NCI-H82 treated with DMSO at 0.1 percent for 48 hours (cell line): Measurements from ENCODE around the gene PAQR4.

Experiments
- DNase-seq: peaks from one replicate; lab custom pipeline; 2025; ENCODE audit not compliant: unreplicated experiment; lab: John Stamatoyannopoulos, UW

The PAQR4 gene

DNA sequence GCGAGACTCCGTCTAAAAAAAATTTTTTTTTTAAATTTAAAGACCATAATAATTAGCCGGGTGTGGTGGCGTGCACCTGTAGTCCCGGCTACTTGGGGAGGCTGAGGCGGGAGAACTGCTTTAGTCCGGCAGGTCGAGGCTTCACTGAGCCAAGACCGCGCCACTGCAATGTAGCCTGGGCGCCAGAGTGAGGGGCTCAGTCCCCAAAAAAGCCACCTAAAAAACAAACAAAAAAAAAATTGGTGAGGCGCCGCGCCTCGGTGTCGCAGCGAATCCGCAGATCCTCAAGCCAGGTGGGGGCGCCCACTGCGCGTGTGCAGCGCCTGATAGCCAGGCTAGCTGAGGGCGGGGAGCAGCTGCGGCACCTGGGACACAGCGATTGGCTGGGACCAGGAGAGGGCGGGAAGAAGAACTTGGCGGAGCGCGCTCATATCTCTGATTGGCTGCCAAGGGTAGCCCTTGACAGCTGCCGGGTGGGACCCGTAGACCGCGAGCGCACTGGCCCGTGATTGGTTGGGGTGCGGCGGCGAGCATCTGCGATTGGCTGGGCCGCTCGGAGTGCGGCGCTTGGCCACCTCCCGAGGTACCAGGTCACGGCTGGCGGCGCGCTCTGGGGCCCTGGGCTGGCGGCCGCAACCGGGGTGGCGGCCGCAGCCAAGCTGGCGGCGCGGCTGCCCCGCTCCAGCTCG lies 34.6 kb downstream of the PAQR4 start:
- peak; percentile 97 for DNase-seq

DNA sequence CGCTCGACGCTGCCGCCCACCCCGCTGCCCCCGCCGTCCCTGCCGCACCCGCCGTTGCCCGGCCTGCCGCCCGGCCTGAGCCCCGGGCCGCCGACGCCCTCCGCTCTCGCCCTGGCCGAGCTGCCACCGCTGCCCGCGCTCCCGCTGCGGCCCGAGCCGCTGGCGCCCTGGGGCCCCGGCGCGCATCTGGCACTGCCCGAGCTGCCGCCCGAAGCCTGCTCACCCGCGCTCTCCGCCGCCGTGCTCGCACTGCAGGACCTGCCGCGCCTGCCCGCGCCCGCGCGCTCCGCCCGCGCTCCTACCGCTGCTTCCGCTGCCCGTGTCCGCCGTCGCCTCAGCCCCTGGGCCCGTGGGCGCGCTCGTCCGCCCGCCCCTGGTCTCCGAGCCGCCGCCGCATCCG lies 35.2 kb downstream of the PAQR4 start:
- no peak for DNase-seq

DNA sequence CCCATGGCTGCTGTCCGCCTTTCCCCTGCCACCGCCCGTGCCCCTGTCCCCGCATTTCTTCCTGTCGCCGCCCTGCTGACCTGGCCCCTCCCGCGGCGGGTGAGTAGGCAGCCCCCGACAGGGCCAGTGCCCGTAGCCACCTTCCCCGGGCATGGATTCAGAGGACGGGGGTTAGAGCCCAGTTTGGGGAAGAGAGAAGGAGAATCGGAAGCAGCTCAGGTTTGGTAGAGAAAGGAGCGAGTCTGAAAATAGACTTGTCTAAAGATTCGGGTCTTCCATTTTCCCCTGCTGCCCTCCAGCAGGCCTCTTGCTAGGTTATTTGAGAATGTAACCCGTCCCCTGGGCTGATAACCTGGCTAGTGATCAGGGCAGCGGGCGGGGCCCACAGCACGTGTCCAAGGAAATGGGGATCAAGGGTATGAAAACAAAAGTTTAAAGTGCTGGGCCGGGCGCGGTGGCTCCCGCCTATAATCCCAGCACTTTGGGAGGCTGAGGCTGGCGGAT lies 35.7 kb downstream of the PAQR4 start:
- DNase-seq: no peak

DNA sequence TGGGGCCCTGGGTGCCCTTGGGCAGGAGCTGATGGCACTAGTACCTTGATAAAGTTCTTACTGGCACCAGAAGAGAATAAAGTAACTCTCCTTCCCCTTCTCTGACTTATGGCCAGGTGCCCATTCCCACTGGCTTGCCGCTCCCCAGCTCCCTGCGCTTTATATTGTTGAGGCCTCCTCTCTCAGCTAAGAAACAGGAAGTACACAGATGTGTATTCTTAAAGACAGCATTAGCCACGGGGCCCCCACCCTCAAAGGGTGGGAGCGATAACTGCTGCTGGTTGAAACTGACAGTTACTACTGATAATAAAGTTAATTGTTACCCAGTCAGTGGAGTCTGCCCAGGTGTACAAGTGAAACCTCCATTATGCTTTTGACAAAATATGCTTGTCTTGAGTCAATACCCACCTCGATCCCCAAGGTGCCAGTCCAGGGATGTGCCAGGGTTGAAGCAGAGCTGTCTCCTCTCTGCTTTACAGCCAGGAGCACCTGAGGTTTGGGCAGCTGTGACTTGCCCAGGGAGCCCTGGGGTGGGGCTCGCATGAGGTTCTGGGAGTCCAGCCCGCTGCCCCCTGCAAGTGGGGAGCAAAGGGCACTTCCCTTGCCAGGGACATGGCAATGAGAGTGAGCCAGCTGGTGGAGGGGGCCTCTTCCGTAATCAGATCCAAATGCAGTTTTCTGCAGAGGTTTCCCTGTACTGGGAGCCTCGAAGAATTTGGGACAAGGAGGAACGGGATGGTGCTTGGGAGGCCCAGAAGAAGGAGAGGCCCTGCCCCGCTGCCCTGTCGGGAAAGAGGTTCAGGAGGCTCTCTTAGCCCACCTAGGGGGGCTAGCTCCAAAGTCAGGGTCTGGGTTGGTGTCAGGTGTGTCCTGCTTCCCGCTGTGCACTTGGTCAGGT lies 38.2 kb downstream of the PAQR4 start:
- no peak for DNase-seq

DNA sequence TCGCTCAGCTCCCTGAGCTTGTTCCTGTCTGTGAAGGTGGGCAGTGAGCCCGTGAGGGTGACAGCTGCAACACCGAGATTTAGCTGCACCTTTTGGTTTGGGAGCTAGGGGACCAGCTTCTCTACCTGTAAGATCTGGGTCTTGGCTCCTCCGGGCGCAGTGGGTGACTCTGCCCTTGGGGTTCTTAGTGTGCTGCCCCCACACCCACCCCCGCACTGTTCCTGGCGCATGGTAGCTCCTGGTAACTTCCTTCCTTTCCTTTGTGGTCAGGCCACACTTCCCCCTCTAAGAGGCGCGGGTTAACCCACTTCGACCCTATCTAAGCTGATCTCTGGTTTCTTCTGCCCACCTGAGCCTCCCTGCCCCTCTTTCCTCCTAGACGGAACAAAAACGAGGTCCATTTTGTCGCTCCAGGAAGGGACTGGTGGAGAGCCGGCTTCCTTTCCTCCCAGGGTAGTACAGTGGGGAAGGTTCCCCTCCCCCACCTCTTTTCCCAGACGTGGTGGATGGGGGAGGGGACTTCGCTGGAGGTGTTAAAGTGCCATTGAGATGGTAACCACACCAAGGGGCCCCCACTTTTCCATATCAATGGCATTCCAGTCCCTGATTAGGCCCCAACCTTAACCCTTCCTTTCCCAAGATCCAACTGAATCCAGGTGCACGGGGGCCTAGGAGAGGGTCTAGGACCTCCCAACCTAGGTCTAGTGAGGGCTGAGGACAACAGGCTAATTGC lies 39.0 kb downstream of the PAQR4 start:
- DNase-seq: no peak

DNA sequence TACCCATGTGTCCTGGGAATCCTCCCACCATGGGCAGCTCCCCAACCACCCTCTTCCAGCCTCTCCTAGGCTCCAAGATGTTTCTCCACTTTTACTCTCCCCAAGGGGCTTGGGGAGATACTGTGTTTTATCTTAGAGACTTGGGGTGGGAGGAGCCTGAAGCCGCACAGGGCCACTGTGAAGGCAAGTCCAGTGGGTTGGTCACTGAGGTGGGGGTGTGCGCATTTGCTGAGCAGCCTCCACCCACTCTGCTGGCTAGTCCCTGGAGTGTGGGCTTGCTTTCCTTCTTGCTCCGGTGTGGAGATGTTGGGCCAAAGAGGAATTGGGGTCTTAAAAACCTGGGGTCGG lies 39.5 kb downstream of the PAQR4 start:
- no peak for DNase-seq

DNA sequence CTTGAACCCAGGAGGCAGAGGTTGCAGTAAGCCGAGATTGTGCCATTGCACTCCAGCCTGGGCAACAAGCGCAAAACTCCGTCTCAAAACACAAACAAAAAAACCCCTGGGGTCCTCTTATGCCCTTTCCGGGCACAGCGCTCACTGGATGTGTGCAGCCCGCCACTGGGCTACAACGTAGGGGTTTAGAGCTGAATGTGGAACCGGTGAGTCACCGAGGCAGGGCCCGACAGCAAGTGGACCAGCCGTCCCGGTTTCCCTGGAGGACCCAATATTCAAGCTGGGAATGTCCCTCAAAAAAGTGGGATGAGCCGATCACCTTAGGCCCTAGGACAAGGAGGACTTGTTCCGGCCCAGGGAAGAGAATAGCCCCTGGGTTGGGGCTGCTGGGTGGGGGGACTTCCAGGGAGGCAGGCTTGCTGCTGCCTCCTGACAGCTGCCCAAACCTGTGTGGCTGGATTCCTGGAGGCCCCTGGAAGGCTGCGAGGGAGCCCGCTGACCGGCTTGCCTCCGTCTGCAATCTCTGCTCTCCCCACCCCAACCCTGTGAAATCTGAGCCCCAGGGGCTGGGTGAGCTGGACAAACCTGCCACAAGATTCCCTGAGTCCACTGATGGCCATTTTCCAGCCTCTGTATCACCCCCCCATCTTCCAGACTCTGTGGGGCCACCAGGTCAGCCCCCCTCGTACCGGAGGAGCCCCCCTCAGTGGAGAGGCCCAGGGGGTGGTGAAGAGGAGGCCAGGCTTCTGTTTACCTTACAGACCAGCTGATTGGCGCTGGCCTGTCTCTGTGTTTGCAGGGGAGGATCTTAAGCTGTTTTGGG lies 40.6 kb downstream of the PAQR4 start:
- no peak for DNase-seq

DNA sequence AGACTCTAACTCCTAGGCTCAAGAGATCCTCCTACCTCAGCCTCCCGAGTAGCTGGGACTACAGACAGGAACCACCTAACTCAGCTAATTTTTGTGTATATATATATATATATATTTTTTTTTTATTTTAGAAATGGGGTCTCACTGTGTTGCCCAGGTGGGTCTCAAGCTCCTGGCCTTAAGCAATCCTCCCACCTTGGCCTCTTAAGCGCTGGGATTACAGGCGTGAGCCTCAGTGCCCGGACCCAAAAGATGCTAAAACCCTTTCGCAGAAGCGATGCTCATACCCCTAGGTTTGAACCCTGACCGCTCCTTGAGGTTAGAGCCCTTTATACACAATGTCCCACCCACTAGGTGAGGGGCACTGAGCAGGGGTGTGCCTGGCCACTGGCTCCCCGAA lies 41.4 kb downstream of the PAQR4 start:
- DNase-seq: no peak

DNA sequence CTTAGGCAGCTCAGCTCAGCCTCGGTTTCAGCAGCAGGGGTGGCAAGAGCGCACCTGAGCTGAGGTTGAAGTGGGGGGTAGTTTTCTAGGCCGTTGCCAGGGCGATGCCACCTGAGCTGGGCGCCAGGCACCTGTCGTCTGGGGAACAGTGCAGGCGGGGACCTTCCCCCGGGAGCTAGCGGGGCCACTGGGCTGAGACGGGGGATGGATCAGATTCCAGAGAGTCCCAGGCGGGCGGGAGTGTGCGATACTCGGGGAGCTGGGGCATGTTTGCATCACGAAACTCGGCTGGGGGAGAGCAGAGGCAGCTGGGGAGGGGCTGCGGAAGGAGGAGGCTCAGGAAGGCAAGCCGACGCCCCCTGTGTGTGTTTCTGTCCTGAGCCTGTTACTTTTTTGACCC lies 43.1 kb downstream of the PAQR4 start:
- DNase-seq: no peak

DNA sequence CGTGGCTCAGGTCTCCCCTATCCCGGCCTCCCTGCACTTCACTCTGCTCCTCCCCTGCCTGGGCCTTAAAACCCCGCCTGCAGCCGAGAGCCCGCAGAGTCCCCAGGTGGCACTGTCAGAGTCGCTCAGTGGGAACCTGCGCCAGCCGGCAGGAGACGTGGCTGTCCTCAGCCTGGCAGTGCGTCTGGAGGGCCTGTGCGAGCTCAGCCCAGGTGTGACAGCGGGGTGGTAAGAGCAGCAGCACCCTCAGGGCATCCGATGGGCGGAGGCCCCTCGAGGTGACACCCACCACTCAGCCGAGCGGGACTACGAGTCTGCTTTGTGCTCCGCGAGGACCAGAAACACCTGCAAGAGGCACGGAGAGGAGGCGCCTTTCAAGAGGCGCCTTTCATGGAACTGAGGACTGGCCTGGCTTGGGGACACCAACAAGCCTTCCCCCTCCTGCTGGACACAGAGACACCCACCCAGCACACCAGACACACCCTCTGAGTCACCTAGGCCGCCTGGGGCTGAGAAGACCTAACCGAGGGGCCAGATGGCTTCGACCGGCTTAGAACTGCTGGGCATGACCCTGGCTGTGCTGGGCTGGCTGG lies 43.8 kb downstream of the PAQR4 start, which contains the start of gene CLDN9:
CLDN9 (plus strand) TSS at position 96 of the 593 bp plus-strand sequence; CDS start at position 536, 440 bp downstream.
- no peak for DNase-seq

DNA sequence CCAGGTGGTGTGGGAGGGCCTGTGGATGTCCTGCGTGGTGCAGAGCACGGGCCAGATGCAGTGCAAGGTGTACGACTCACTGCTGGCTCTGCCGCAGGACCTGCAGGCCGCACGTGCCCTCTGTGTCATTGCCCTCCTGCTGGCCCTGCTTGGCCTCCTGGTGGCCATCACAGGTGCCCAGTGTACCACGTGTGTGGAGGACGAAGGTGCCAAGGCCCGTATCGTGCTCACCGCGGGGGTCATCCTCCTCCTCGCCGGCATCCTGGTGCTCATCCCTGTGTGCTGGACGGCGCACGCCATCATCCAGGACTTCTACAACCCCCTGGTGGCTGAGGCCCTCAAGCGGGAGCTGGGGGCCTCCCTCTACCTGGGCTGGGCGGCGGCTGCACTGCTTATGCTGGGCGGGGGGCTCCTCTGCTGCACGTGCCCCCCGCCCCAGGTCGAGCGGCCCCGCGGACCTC lies 44.4 kb downstream of the PAQR4 start:
- no peak for DNase-seq

DNA sequence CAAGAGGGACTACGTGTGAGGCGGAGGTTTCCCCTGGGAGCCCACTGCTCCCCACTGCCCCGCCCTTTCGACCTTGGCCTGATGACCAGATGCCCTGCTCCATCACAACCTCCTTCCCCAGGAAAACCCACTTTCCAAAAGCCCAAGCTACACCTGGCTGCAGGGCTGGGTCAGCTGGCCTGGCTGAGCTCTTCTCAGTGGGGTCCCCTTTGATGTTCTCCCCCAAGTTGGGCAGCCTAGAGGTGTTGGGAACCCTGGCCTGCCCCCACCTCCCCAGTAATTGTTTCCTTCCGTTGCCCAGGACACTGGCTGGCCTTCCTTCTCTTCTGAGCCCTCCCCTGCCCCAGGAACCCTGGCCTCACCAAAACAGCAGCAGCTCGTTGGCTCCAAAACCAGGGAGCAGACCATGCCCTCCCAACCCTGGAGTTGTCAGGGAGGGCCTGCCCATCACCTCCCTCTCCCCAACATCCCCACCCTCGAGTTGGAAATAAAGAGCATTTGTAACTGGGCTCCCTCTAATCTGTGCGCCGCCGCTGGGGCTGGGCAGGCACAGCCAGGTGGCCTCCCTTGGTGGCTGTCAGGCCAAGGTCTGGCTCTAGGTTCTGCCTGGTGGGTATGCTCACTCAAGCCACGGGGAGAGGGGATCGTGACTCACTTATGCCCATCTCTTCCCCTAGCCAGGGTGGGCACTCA lies 45.0 kb downstream of the PAQR4 start:
- no peak for DNase-seq

DNA sequence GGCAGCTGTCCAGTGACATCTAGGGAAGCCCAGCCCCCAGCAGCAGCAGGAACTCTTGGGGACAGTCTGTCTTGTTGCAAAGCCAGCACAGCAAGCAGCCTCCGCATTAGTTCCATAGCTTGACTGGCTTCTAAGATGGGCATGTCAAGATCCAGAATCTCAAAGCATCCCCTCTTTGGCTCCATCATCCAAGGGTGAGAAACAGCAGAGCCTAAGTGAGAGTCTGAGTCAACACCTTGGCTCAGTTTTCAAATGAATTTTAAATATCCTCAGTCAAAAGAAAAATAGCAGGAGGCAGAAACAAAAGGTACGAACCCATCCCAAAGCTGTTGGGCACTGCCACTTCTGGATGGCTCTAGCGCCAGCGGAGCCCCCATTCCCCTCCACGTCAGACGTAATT lies 45.8 kb downstream of the PAQR4 start:
- no peak for DNase-seq

DNA sequence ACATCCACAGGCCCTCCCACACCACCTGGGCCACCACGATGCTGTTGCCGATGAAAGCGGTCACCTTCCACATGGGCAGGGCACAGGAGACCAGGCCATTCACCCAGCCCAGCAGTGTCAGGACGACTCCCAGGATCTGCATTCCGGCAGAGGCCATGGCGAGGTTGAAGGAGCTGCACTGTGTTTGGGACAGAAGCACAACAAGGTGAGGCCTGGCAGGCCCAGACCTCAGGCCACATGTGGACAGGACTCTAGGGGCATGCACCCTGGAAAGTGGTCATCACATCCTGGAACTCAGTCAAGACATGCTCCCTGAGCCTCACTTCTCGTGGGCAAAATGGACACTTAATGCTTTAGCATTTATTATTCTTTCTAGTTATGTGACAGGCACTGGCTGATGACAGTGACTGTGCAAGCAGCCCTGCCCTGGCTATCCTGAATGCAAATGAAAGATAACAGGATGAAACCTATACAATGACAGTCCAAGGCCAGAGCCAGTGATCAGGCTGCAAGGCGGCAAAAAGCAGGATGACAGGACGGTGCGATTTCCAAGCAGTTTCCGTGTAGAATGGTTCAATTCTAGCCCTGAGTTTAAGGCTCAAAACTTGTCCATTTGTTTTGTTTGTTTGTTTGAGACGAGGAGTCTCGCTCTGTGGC lies 46.8 kb downstream of the PAQR4 start:
- no peak for DNase-seq

DNA sequence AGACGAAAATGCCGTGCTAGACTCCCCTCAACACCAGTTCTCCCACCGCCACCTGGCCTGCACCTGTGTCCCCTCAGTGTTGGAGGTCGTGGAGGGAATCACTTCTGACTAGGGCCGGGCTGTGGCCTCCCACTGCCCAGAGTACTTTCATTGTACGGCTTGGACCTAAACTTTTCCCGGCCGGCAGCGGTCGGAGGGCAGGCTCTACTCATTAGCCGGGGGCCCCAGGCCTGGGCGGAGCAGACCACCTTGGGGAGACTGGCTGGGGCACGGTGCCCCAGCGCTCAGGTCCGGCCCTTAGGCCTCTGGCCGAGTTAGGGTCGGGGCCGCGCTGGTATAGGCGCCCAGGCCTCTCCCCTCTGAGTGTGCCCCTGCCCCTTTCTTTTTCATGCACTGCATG lies 48.2 kb downstream of the PAQR4 start:
- no peak for DNase-seq

DNA sequence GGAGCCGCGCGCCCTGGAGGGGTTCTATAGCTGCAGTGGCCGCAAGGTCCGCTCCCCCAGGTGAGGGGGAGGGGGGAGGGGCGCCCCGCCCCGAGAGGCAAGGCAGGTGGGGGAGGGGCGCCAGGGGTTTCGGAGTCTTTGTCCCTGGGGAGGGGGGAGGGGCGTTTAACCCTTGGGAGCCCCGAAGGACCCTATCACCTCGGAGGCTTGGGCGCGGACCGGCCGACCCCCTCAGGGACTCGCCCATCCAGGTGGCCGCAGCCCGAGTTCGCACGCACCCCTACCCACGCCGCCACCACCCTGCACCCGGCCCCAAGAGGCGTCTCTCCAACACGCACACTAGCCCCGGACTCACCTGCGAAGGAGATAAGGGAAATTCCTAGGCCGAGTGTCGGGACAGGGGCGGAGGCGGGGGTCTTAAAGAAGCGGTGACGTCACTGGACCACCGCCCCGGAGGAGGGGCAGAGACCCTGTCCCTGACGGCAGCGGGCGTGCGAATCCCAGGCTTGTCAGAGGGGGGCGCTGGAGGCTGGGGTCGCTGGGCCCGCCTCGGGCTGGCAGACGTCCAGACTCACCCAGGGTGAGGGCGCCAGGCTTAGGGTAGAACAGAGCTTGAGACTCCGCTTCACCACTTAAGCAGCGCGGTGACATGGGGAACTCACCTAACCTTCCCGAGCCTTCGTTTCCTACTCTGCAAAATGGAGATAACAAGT lies 48.8 kb downstream of the PAQR4 start, which contains the start of gene CLDN6:
CLDN6 (minus strand) TSS at position 390 of the 713 bp plus-strand sequence. CDS start 2,162 bp downstream, outside the sequence.
- peak; percentile 23 for DNase-seq

DNA sequence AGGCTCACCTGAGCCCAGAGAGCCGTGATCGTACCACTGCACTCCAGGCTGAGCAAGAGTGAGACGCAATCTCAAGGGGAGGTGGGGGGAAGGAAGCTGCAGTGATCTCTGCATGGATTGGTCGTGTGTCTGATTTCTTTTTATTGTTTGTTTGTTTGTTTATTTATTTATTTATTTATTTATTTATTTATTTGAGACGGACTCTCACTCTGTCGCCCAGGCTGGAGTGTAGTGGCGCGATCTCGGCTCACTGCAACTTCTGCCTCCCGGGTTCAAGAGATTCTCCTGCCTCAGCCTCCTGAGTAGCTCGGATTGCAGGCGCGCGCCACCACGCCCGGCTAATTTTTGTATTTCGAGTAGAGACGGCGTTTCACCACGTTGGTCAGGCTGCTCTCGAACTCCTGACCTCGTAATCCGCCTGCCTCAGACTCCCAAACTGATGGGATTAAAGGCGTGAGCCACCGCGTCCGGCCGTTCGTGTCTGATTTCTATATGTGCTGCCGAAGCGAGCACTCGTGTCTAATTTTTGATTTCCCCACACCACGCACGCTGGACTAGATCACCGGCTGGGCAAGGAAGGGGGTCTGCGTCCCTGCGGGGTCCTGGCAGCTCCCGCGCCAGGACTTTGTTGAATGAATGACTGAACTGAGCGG lies 50.6 kb downstream of the PAQR4 start:
- DNase-seq: peak; percentile 49

DNA sequence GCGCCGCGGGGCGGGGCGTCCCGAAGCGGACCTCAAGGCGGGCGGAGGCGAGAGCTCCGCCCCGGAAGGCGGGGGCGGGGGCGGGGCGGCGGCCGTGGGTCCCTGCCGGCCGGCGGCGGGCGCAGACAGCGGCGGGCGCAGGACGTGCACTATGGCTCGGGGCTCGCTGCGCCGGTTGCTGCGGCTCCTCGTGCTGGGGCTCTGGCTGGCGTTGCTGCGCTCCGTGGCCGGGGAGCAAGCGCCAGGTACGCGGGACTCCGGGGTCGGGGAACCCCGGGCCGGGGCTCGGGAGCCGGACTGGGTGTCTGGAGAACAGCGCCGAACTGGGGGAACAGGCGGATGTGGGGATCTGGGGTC lies 51.1 kb downstream of the PAQR4 start, which contains the start of gene TNFRSF12A:
TNFRSF12A (plus strand) TSS at position 122 of the 357 bp plus-strand sequence; CDS start at position 152, 30 bp downstream.
- no peak for DNase-seq
